NCI-H524 (cell line): ENCODE measurements around the gene LGMN.
"Not testable (repeated sequence)": the region's sequence is repeated elsewhere in the genome, so short reads cannot be mapped to it uniquely, and the experiment has no call there.

Experiments used
- DNase-seq, 2 experiments: peaks; one replicate each; lab custom pipeline; 2025; lab: John Stamatoyannopoulos, UW

Gene LGMN

GRCh38 chr14:92760524-92760805 lies 12.0 kb upstream of the LGMN start:
- no peak for DNase-seq

GRCh38 chr14:92759679-92760523 lies 11.5 kb upstream of the LGMN start:
- DNase-seq: no peak

DNA sequence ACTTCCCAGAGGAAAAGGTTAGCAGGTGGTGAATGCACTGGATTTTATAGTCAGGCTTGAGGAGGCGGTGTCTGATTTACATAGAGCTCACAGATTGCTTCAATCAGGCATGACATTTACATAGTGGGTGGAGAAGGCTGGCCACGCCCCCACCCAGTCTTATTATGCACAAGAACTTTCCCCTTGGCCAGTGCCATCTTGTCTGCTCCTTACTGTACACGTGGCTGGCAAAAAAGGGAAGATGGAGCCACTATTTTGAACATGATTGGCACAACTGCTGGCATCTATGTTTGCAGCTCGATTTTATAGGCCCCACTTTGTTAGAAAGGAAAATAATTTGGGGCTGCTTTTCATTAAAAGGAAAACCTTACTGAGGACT lies 10.9 kb upstream of the LGMN start:
- peak; percentile 71 to 90 for DNase-seq

GRCh38 chr14:92756446-92756845 lies 8.0 kb upstream of the LGMN start:
- no peak for DNase-seq

GRCh38 chr14:92755495-92755894 lies 7.1 kb upstream of the LGMN start:
- no peak for DNase-seq

GRCh38 chr14:92754966-92755365 lies 6.5 kb upstream of the LGMN start:
- DNase-seq: no peak

DNA sequence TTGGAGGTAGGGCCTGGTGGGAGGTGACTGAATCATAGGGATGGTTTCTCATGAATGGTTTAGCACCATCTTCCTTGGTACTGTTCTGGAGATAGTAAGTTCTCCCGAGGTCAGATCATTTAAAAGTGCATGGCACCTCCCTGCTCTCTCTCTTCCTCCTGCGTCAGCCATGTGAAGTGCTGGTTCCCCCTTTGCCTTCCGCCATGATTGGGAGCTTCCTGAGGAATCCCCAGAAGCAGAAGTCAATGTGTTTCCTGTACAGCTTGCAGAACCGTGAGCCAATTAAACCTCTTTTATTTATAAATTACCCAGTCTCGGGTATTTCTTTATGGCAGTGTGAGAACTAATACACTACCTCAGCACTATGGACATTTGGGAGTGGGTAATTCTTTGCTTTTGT lies 4.8 kb upstream of the LGMN start:
- DNase-seq: no peak

GRCh38 chr14:92751819-92752218 lies 3.4 kb upstream of the LGMN start:
- no peak for DNase-seq

GRCh38 chr14:92750994-92751400 lies 2.6 kb upstream of the LGMN start:
- DNase-seq: no peak

DNA sequence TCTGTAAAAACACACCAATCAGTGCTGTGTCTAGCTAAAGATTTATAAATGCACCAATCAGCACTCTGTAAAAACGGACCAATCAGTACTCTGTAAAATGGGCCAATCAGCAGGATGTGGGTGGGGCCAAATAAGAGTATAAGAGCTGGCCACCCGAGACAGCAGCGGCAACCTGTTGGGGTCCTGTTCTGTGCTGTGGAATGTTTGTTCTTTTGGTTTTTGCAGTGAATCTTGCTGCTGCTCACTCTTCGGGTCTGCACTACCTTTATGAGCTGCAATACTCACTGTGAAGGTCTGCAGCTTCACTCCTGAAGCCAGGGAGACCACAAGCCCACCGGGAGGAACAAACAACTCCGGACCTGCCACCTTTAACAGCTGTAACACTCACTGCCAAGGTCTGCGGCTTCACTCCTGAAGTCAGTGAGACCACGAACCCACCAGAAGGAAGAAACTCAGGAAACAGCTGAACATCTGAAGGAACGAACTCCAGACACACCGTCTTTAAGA lies 1.8 kb upstream of the LGMN start:
- DNase-seq: not testable (repeated sequence)

DNA sequence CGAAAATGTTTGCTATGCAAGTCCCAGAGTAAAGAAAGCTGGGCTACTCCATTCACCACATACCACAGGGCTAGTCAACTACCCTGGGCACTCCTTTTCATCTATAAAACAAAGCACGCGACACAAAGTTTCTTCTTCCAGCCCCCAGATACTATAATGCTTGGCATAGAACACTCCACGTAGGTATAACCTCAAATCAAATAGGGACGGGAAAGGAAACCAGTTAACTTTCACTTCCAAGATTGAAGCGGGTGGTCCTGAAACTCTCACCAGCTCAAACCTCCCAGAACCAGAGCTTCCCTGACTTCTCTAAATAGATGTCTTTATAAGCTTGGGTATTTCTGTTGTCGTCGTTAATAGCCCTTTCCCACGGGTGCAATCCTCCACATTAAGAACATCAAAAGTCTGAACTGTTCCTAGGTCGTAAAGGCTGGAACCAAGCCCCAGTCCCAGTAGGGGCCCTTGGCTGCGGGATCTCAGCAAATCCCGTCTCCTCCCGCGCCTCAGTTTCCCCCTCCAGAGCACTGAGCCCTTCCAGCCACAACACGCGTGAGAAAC lies 647 bp downstream of the LGMN start:
- DNase-seq: peak in 1 of 2 experiments; percentile 31

- no peak for DNase-seq
Measured at GRCh38 chr14:92744198-92744597, 4.2 kb downstream of the LGMN start.

- no peak for DNase-seq
Measured at GRCh38 chr14:92740440-92740839, 8.0 kb downstream of the LGMN start.

DNA sequence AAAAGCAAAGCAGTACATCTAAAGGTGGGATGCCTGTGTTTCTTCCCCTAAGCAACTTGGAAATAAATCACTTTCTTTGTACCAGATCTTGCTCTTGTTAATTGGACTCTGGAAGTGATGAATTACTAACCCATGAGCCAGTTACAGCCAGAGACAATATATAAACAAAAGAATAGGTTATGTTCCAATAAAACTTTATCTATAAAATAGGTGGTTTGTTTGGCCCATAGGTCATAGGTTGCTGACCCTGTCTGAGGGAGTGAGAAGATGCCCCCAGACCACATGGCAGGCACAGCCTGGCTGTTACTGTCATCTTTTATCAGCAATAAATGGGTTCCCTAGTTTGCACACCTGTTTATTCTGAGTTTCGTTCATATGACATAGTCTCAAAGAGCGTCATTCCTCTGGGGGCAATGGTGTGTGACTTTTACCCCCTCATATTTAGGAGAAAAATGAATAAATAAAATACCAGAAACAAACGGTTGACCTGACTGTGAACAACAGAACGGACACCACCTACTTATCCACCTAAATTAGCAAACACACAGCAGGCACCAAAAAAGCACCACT lies 10.7 kb downstream of the LGMN start:
- no peak for DNase-seq

DNA sequence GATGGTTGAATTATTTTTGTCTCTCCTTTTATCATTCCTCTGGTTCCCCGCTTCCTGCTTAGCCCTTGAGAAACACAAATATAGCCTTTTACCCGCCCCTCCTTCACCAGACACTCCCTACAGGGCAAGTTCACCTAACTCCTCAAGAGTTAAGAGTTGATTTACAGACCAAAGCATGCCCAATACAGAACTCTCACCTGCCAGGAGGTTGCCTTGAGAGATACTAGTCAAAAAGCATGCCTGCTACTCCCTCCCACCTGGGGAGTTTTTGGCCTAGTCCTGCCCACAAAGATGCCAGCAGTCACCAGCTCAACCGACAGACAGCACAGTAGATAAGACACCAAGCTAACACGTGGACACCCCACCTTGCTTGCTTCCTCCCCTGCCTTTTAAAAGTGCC lies 11.2 kb downstream of the LGMN start:
- no peak for DNase-seq

DNA sequence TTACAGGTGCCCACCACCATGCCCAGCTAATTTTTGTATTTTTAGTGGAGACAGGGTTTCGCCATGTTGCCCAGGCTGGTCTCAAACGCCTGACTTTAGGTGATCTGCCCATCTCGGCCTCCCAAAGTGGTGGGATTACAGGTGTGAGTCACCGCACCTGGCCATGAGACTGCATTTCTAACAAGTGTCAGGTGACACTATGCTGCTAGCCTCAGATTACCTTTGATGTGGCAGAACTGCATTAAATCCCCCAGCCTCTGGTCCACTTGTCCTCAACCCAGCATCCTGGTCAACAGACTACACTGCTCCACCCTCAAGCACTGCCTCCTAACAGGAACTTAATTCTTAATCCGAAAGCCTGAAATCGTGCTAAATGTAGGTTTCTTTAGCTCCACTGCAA lies 13.1 kb downstream of the LGMN start:
- DNase-seq: no peak

DNA sequence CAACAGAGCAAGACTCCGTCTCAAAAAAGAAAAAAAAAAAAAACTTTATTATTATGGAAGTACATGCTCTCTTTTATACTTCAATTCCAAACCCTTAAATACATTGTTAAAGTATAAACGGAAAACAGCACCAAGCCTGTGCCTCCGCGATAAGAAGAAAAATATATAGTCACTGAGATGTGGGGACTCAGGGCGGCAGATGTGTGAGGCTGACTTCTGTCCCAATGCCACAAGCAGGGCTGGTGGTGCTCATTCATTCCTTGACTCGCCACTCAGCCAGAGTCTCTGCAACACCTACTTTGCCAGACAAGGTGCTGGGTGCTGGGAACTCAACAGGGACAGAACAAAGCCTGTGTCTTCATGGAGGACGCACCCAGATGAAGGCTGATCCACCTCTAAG lies 13.8 kb downstream of the LGMN start:
- DNase-seq: no peak

GRCh38 chr14:92733007-92733406 lies 15.4 kb downstream of the LGMN start:
- no peak for DNase-seq

DNA sequence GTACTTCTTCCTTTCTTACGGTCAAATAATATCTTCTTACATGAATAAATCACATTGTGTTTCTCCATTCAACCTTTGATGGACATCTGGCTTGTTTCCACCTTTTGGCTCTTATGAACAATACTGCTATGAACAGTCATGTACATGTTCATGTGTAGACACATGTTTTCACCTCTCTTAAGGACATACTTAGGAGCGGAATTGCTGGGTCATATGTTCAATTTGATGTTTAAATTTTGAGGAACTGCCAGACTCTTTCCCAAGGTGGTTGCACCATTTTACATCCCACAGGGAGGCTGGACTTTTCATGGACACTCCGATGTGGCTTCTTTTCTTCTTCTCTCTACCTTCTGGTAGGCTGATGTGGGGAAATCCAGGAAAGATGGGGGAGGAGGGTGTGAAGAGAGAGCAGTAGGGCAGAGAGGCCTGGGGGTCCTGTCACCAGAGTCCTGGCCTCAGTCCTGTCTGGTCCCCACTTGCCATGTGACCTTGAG lies 16.8 kb downstream of the LGMN start:
- DNase-seq: no peak

- no peak for DNase-seq
Measured at GRCh38 chr14:92729634-92730358, 18.6 kb downstream of the LGMN start.

- no peak for DNase-seq
Measured at GRCh38 chr14:92728759-92729364, 19.6 kb downstream of the LGMN start.

GRCh38 chr14:92726933-92727262 lies 21.5 kb downstream of the LGMN start:
- DNase-seq: no peak
